GM23338 (cell line): ENCODE measurements around the gene MYO16. TPM values are rescaled to one million over a fixed set of nuclear protein-coding genes. Genes with fewer than 3 reads are reported as not detected.

ENCODE experiments used
- ATAC-seq: fragments of 200-7000 bp; cut with Tn5 transposase; 3 replicates; pipeline ENCODE4 v1.9.1; 2020
- DNase-seq: peaks from one replicate; pipeline ENCODE4 v3.0.0-alpha.2; 2015; ENCODE audit warnings: low spot score
- H2AFZ ChIP-seq: fragments of 200-600 bp; sonication (generic); 2 replicates; pipeline ENCODE4 v1.8.0; 2016; ENCODE audit warnings: antibody characterized with exemption, mild to moderate bottlenecking, moderate library complexity
- H3F3A ChIP-seq: fragments of 200-600 bp; sonication (generic); replicated peaks from 2 replicates; pipeline ENCODE4 v1.8.0; 2017; ENCODE audit warnings: antibody characterized with exemption, mixed run types, low read depth
- H3K27ac ChIP-seq: fragments of 200-600 bp; sonication (generic); 2 replicates; pipeline ENCODE4 v1.6.1; 2016; ENCODE audit warnings: low read depth
- H3K27me3 ChIP-seq: fragments of 200-600 bp; sonication (generic); 2 replicates; pipeline ENCODE4 v1.8.0; 2016; ENCODE audit warnings: mild to moderate bottlenecking, mixed run types, moderate library complexity; ENCODE audit not compliant: insufficient read depth
- H3K36me3 ChIP-seq: fragments of 200-600 bp; sonication (generic); 2 replicates; pipeline ENCODE4 v1.8.0; 2016; ENCODE audit warnings: mild to moderate bottlenecking; ENCODE audit not compliant: insufficient read depth
- H3K4me1 ChIP-seq: fragments of 200-600 bp; sonication (generic); 2 replicates; pipeline ENCODE4 v1.8.0; 2016; ENCODE audit warnings: mild to moderate bottlenecking, moderate library complexity; ENCODE audit not compliant: insufficient read depth
- H3K4me2 ChIP-seq: fragments of 200-600 bp; sonication (generic); 2 replicates; pipeline ENCODE4 v1.7.1; 2017; ENCODE audit warnings: mixed run types
- H3K4me3 ChIP-seq: fragments of 200-600 bp; sonication (generic); 2 replicates; pipeline ENCODE4 v1.6.1; 2016; ENCODE audit warnings: mixed run types
- H3K79me2 ChIP-seq: fragments of 200-600 bp; sonication (generic); replicated peaks from 2 replicates; pipeline ENCODE4 v1.8.0; 2017; ENCODE audit warnings: mild to moderate bottlenecking; ENCODE audit not compliant: insufficient read depth
- H3K9me2 ChIP-seq: fragments of 200-600 bp; sonication (generic); 2 replicates; pipeline ENCODE4 v1.8.0; 2017; ENCODE audit not compliant: insufficient read depth
- H4K20me1 ChIP-seq: fragments of 200-600 bp; sonication (generic); replicated peaks from 2 replicates; pipeline ENCODE4 v1.8.0; 2017; ENCODE audit warnings: mild to moderate bottlenecking; ENCODE audit not compliant: insufficient read depth
- H3K27ac Mint-ChIP-seq: 2 replicates; pipeline ENCODE4 v1.8.0; 2020; ENCODE audit warnings: inconsistent platforms, mild to moderate bottlenecking, moderate library complexity, mixed read lengths
- H3K27me3 Mint-ChIP-seq: 3 replicates; pipeline ENCODE4 v1.8.0; 2022; ENCODE audit warnings: low read depth, mild to moderate bottlenecking, moderate library complexity, mixed read lengths, inconsistent platforms; ENCODE audit not compliant: insufficient read depth, poor library complexity
- H3K36me3 Mint-ChIP-seq: 3 replicates; pipeline ENCODE4 v1.8.0; 2021; ENCODE audit warnings: low read depth, mild to moderate bottlenecking, inconsistent platforms, moderate library complexity, mixed read lengths
- H3K4me1 Mint-ChIP-seq: 3 replicates; pipeline ENCODE4 v1.8.0; 2020; ENCODE audit warnings: mild to moderate bottlenecking, inconsistent platforms, mixed read lengths
- H3K4me3 Mint-ChIP-seq: 3 replicates; pipeline ENCODE4 v1.8.0; 2021; ENCODE audit warnings: moderate library complexity, mild to moderate bottlenecking, inconsistent platforms, mixed read lengths
- H3K9me3 Mint-ChIP-seq: 3 replicates; pipeline ENCODE4 v1.8.0; 2020; ENCODE audit warnings: moderate library complexity, mild to moderate bottlenecking, inconsistent platforms, mixed read lengths
- CREB1 ChIP-seq: fragments of 250-450 bp; sonication (Bioruptor Pico); IDR thresholded peaks from 2 replicates; pipeline ENCODE4 v1.5.0; 2020; ENCODE audit warnings: low read depth, mild to moderate bottlenecking, moderate library complexity
- EZH2 ChIP-seq: fragments of 200-600 bp; sonication (generic); IDR thresholded peaks from one replicate; pipeline ENCODE4 v1.8.0; 2017; ENCODE audit warnings: antibody characterized with exemption, mild to moderate bottlenecking, low read depth; ENCODE audit not compliant: unreplicated experiment
- EZH2phosphoT487 ChIP-seq: fragments of 200-600 bp; sonication (generic); IDR thresholded peaks from one replicate; pipeline ENCODE4 v1.8.1; 2018; ENCODE audit warnings: antibody characterized with exemption; ENCODE audit not compliant: unreplicated experiment
- JUNB ChIP-seq: IDR thresholded peaks from one replicate; pipeline ENCODE4 v1.6.1; 2016; ENCODE audit warnings: antibody characterized with exemption; ENCODE audit not compliant: unreplicated experiment
- NANOG ChIP-seq: IDR thresholded peaks from 2 replicates; pipeline ENCODE4 v1.6.1; 2016; ENCODE audit warnings: antibody characterized with exemption, borderline replicate concordance
- STAT1 ChIP-seq: IDR thresholded peaks from one replicate; pipeline ENCODE4 v1.6.1; 2016; ENCODE audit warnings: antibody characterized with exemption; ENCODE audit not compliant: unreplicated experiment
- ZNF331 ChIP-seq: fragments of 250-450 bp; sonication (Bioruptor Pico); IDR thresholded peaks from 2 replicates; pipeline ENCODE4 v1.5.0; 2020; ENCODE audit warnings: low read depth, mild to moderate bottlenecking, moderate library complexity
- polyA plus RNA-seq: library from polyadenylated mRNA; unstranded; fragments of >200 nt; fragmentation: Nextera tagmentation; extraction: Ambion mirVana; gene quantifications from 2 replicates; pipeline ENCODE4 v1.2.1, GENCODE V29; 2016
- total RNA-seq: library from RNA; depleted of rRNA; stranded (reverse); fragments of >200 nt; shearing (Covaris generic); gene quantifications from 2 replicates; pipeline ENCODE4 v1.2.3, GENCODE V29; 2014
- TF ChIP-seq, protein P1 (sequence below): IDR thresholded peaks from one replicate; pipeline ENCODE4 v1.6.1; 2018; ENCODE audit warnings: antibody characterized with exemption; ENCODE audit not compliant: unreplicated experiment
- TF ChIP-seq, protein P2 (sequence below): IDR thresholded peaks from 2 replicates; pipeline ENCODE4 v1.6.1; 2016; ENCODE audit warnings: antibody characterized with exemption

Gene MYO16
- total and polyA plus RNA-seq, 2 experiments from 2014 or later, result 0.10 to 0.13 TPM

DNA sequence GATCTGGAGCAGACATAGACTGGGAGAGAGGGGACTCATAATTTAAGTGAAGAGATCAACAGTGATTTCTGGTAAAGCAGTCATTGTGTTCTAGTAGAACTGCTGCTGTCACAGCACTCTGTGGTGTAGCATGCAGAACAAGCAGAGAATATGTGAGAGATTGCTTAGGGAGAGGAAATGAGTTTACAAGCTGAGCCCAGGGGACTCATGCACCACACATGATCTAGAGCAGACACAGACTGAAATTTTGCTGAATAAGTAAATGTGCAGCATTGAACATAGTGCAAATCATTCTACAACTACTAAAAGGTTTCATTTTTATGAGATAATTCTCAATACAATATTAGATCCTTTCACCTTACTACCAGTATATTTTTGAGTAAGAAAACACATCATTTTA is 125.7 kb downstream of the MYO16 start:
- Histone ChIP-seq H3K36me3 (no peaks in the 10 kb centered on the region), H3K4me3 (no peak overlapping the region), H3K27me3 (no peaks in the 10 kb centered on the region), H3K9me2 (no peaks in the 10 kb centered on the region), H3K27ac (no peak overlapping the region), H4K20me1 (no peaks in the 10 kb centered on the region), H3K4me2 (no peak overlapping the region), H2AFZ (no peak overlapping the region), H3F3A (no peaks in the 10 kb centered on the region), H3K4me1 (no peaks in the 10 kb centered on the region), H3K79me2 (no peaks in the 10 kb centered on the region)
- H3K9me3 Mint-ChIP-seq, result no peaks in the 10 kb centered on the region
- no peak for TF ChIP-seq STAT1
- no peak for TF ChIP-seq ZNF331 (CRISPR knock-in tag)
- TF ChIP-seq CREB1, result no peak
- TF ChIP-seq, protein P1, sequence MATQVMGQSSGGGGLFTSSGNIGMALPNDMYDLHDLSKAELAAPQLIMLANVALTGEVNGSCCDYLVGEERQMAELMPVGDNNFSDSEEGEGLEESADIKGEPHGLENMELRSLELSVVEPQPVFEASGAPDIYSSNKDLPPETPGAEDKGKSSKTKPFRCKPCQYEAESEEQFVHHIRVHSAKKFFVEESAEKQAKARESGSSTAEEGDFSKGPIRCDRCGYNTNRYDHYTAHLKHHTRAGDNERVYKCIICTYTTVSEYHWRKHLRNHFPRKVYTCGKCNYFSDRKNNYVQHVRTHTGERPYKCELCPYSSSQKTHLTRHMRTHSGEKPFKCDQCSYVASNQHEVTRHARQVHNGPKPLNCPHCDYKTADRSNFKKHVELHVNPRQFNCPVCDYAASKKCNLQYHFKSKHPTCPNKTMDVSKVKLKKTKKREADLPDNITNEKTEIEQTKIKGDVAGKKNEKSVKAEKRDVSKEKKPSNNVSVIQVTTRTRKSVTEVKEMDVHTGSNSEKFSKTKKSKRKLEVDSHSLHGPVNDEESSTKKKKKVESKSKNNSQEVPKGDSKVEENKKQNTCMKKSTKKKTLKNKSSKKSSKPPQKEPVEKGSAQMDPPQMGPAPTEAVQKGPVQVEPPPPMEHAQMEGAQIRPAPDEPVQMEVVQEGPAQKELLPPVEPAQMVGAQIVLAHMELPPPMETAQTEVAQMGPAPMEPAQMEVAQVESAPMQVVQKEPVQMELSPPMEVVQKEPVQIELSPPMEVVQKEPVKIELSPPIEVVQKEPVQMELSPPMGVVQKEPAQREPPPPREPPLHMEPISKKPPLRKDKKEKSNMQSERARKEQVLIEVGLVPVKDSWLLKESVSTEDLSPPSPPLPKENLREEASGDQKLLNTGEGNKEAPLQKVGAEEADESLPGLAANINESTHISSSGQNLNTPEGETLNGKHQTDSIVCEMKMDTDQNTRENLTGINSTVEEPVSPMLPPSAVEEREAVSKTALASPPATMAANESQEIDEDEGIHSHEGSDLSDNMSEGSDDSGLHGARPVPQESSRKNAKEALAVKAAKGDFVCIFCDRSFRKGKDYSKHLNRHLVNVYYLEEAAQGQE, result no peak
- no peak for TF ChIP-seq EZH2phosphoT487
- TF ChIP-seq, protein P2, sequence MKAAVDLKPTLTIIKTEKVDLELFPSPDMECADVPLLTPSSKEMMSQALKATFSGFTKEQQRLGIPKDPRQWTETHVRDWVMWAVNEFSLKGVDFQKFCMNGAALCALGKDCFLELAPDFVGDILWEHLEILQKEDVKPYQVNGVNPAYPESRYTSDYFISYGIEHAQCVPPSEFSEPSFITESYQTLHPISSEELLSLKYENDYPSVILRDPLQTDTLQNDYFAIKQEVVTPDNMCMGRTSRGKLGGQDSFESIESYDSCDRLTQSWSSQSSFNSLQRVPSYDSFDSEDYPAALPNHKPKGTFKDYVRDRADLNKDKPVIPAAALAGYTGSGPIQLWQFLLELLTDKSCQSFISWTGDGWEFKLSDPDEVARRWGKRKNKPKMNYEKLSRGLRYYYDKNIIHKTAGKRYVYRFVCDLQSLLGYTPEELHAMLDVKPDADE, result no peak
- no peak overlapping the region for H3K27ac Mint-ChIP-seq
- DNase-seq (no peak), ATAC-seq (no peak)
- no peak overlapping the region for H3K4me3 Mint-ChIP-seq
- no peaks in the 10 kb centered on the region for H3K4me1 Mint-ChIP-seq
- H3K27me3 Mint-ChIP-seq, result no peaks in the 10 kb centered on the region
- H3K36me3 Mint-ChIP-seq, result no peaks in the 10 kb centered on the region

DNA sequence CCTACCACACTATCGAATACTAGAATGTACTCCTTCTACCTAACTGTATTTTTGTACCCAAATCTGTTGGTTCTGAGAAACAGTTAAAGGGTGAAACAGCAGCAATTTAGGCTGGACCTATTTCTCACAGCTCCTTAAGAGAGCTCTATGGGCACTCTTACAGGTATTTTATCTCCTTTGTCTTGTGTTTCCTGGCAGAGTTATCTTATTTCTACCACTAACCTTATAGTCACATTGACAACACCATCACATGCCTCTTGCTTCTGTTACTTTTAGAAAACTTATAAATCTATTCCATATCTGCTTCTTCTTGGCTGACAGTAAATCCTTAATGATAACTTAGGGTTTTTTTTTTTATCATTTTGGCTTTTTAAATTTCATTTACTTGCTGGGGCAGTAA is 130.7 kb downstream of the MYO16 start:
- Histone ChIP-seq H3K4me2 (no peak overlapping the region), H3K4me3 (no peak overlapping the region), H3K9me2 (no peaks in the 10 kb centered on the region), H4K20me1 (no peaks in the 10 kb centered on the region), H3K4me1 (no peaks in the 10 kb centered on the region), H3K36me3 (no peaks in the 10 kb centered on the region), H3K27ac (no peak overlapping the region), H3F3A (no peaks in the 10 kb centered on the region), H3K79me2 (no peaks in the 10 kb centered on the region), H3K27me3 (no peaks in the 10 kb centered on the region), H2AFZ (no peak overlapping the region)
- no peaks in the 10 kb centered on the region for H3K36me3 Mint-ChIP-seq
- no peak overlapping the region for H3K27ac Mint-ChIP-seq
- H3K9me3 Mint-ChIP-seq, result no peaks in the 10 kb centered on the region
- DNase-seq (no peak), ATAC-seq (no peak)
- no peaks in the 10 kb centered on the region for H3K4me1 Mint-ChIP-seq
- H3K4me3 Mint-ChIP-seq, result no peak overlapping the region
- no peaks in the 10 kb centered on the region for H3K27me3 Mint-ChIP-seq
- no peak for TF ChIP-seq ZNF331 (CRISPR knock-in tag)
- no peak for TF ChIP-seq EZH2phosphoT487
- no peak for TF ChIP-seq EZH2
- no peak for TF ChIP-seq NANOG
- no peak for TF ChIP-seq JUNB
